OCI-LY1 (cell line): ENCODE measurements around the gene CAMK2A.

Experiments used
- H2AFZ ChIP-seq: fragments of 200-600 bp; sonication (generic), shearing (Covaris generic); 2 replicates; pipeline ENCODE4 v1.6.0; 2014; ENCODE audit warnings: antibody characterized with exemption, mild to moderate bottlenecking, low read length
- H3F3A ChIP-seq: fragments of 200-600 bp; sonication (generic), shearing (Covaris generic); 2 replicates; pipeline ENCODE4 v1.6.0; 2014; ENCODE audit warnings: mild to moderate bottlenecking, antibody characterized with exemption, low read length, moderate library complexity; ENCODE audit not compliant: insufficient read depth
- H3K27ac ChIP-seq: fragments of 200-600 bp; sonication (generic); 2 replicates; pipeline ENCODE4 v1.5.1; 2014; ENCODE audit warnings: low read length, mixed run types, mild to moderate bottlenecking, low read depth; ENCODE audit not compliant: poor library complexity, severe bottlenecking
- H3K27me3 ChIP-seq: fragments of 200-600 bp; sonication (generic); 2 replicates; pipeline ENCODE4 v1.6.0; 2014; ENCODE audit warnings: antibody characterized with exemption, mild to moderate bottlenecking, low read length, moderate library complexity; ENCODE audit not compliant: insufficient read depth
- H3K36me3 ChIP-seq: fragments of 200-600 bp; sonication (generic); 2 replicates; pipeline ENCODE4 v1.6.1; 2014; ENCODE audit warnings: mild to moderate bottlenecking, antibody characterized with exemption, low read length, moderate library complexity, mixed read lengths; ENCODE audit not compliant: insufficient read depth
- H3K4me1 ChIP-seq: fragments of 200-600 bp; sonication (generic); 2 replicates; pipeline ENCODE4 v1.5.1; 2014; ENCODE audit warnings: mild to moderate bottlenecking, low read length, moderate library complexity; ENCODE audit not compliant: insufficient read depth, severe bottlenecking
- H3K4me2 ChIP-seq: fragments of 200-600 bp; sonication (generic), shearing (Covaris generic); 2 replicates; pipeline ENCODE4 v1.6.1; 2014; ENCODE audit warnings: low read length
- H3K4me3 ChIP-seq: fragments of 200-600 bp; sonication (generic); 2 replicates; pipeline ENCODE4 v1.5.1; 2014; ENCODE audit warnings: low read length, low read depth, mild to moderate bottlenecking, mixed read lengths; ENCODE audit not compliant: poor library complexity, severe bottlenecking
- H3K79me2 ChIP-seq: fragments of 200-600 bp; shearing (Covaris generic); 2 replicates; pipeline ENCODE4 v1.6.1; 2016; ENCODE audit warnings: mixed run types, low read length, mixed read lengths; ENCODE audit not compliant: insufficient read depth
- H3K9ac ChIP-seq: fragments of 200-600 bp; sonication (generic), shearing (Covaris generic); 2 replicates; pipeline ENCODE4 v1.6.1; 2014; ENCODE audit warnings: mild to moderate bottlenecking, low read length, mixed read lengths
- H3K9me2 ChIP-seq: fragments of 200-600 bp; sonication (generic), shearing (Covaris generic); 2 replicates; pipeline ENCODE4 v1.6.1; 2014; ENCODE audit warnings: low read depth, mild to moderate bottlenecking, low read length, mixed read lengths
- H3K9me3 ChIP-seq: fragments of 200-600 bp; shearing (Covaris generic); 2 replicates; pipeline ENCODE4 v1.6.1; 2014; ENCODE audit warnings: low read length, mixed read lengths
- H4K20me1 ChIP-seq: fragments of 200-600 bp; sonication (generic), shearing (Covaris generic); 2 replicates; pipeline ENCODE4 v1.6.0; 2016; ENCODE audit warnings: mild to moderate bottlenecking, low read length; ENCODE audit not compliant: insufficient read depth
- EZH2 ChIP-seq: fragments of 200-600 bp; sonication (generic), shearing (Covaris generic); IDR thresholded peaks from 2 replicates; pipeline ENCODE4 v1.8.0; 2017; ENCODE audit warnings: borderline replicate concordance, mixed run types, mild to moderate bottlenecking, antibody characterized with exemption, low read length, moderate library complexity, mixed read lengths
- TF ChIP-seq, protein P1 (sequence below): fragments of 200-600 bp; sonication (generic), shearing (Covaris generic); IDR thresholded peaks from 2 replicates; pipeline ENCODE4 v1.5.1; 2017; ENCODE audit warnings: mild to moderate bottlenecking, antibody characterized with exemption, low read length, moderate library complexity, mixed read lengths

Gene CAMK2A

GRCh38 chr5:150253416-150254208 is 36.0 kb downstream of the CAMK2A start:
- H4K20me1 ChIP-seq: no peaks in the 10 kb centered on the region
- no peaks in the 10 kb centered on the region; the same call in 1 of the 2 replicates for H3K27me3 ChIP-seq
- H3K4me2 ChIP-seq: no peak overlapping the region

DNA sequence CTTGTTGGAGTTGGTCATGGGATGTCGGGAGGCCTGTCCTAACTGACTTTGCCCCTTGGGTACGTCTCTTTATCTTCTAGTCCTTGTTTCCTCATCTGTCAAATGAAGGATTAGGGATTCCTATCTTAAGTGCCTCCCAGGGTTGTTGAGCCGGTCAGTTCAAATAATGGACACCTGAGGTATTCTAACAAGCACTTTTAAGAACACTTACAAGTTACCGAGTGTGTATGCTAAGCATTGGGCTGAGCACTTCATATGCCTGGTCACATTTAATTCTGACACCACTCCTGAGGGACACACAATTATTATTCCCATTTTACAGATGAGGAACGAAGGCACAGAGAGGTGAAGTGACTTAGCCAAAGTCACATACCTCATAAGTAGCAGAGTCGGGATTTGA is 37.1 kb downstream of the CAMK2A start:
- H3K9me3 ChIP-seq: no peaks in the 10 kb centered on the region
- H2AFZ ChIP-seq: no peak overlapping the region
- H3K4me1 ChIP-seq: no peaks in the 10 kb centered on the region
- no peaks in the 10 kb centered on the region for H4K20me1 ChIP-seq
- no peak overlapping the region for H3K4me2 ChIP-seq
- TF ChIP-seq EZH2: no peak
- TF ChIP-seq, protein P1, sequence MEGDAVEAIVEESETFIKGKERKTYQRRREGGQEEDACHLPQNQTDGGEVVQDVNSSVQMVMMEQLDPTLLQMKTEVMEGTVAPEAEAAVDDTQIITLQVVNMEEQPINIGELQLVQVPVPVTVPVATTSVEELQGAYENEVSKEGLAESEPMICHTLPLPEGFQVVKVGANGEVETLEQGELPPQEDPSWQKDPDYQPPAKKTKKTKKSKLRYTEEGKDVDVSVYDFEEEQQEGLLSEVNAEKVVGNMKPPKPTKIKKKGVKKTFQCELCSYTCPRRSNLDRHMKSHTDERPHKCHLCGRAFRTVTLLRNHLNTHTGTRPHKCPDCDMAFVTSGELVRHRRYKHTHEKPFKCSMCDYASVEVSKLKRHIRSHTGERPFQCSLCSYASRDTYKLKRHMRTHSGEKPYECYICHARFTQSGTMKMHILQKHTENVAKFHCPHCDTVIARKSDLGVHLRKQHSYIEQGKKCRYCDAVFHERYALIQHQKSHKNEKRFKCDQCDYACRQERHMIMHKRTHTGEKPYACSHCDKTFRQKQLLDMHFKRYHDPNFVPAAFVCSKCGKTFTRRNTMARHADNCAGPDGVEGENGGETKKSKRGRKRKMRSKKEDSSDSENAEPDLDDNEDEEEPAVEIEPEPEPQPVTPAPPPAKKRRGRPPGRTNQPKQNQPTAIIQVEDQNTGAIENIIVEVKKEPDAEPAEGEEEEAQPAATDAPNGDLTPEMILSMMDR: no peak
- no peak overlapping the region for H3K27ac ChIP-seq
- no peaks in the 10 kb centered on the region for H3K9me2 ChIP-seq
- no peak overlapping the region for H3K9ac ChIP-seq
- H3K79me2 ChIP-seq: no peaks in the 10 kb centered on the region
- no peaks in the 10 kb centered on the region for H3K36me3 ChIP-seq
- H3K27me3 ChIP-seq: no peaks in the 10 kb centered on the region; the same call in 1 of the 2 replicates
- H3K4me3 ChIP-seq: no peak overlapping the region
- H3F3A ChIP-seq: no peaks in the 10 kb centered on the region

More at GRCh38 chr5:150253416-150254208, 36.0 kb downstream of the CAMK2A start:
- H2AFZ ChIP-seq: no peak overlapping the region
- no peaks in the 10 kb centered on the region for H3K36me3 ChIP-seq
- no peaks in the 10 kb centered on the region for H3F3A ChIP-seq
- H3K9me2 ChIP-seq: no peaks in the 10 kb centered on the region
- no peaks in the 10 kb centered on the region for H3K79me2 ChIP-seq
- TF ChIP-seq, protein P1: no peak
- TF ChIP-seq EZH2: no peak
- H3K4me3 ChIP-seq: no peak overlapping the region
- H3K9me3 ChIP-seq: no peaks in the 10 kb centered on the region
- no peak overlapping the region for H3K27ac ChIP-seq
- H3K4me1 ChIP-seq: no peaks in the 10 kb centered on the region
- no peak overlapping the region for H3K9ac ChIP-seq

GRCh38 chr5:150251504-150251903 is 38.1 kb downstream of the CAMK2A start:
- no peaks in the 10 kb centered on the region for H3K9me3 ChIP-seq
- no peak overlapping the region for H3K27ac ChIP-seq
- H3K4me1 ChIP-seq: no peaks in the 10 kb centered on the region
- H3K9me2 ChIP-seq: no peaks in the 10 kb centered on the region
- H3K79me2 ChIP-seq: no peaks in the 10 kb centered on the region
- no peak overlapping the region for H3K4me2 ChIP-seq
- no peak overlapping the region for H3K4me3 ChIP-seq
- H3F3A ChIP-seq: no peaks in the 10 kb centered on the region
- no peaks in the 10 kb centered on the region for H4K20me1 ChIP-seq
- no peaks in the 10 kb centered on the region for H3K36me3 ChIP-seq
- no peak overlapping the region for H3K9ac ChIP-seq
- TF ChIP-seq EZH2: no peak
- H2AFZ ChIP-seq: no peak overlapping the region
- no peaks in the 10 kb centered on the region; the same call in 1 of the 2 replicates for H3K27me3 ChIP-seq

GRCh38 chr5:150249744-150250143 is 39.8 kb downstream of the CAMK2A start:
- no peaks in the 10 kb centered on the region for H3K79me2 ChIP-seq
- H3K27me3 ChIP-seq: no peaks in the 10 kb centered on the region; the same call in 1 of the 2 replicates
- no peaks in the 10 kb centered on the region for H3K4me1 ChIP-seq
- no peak overlapping the region for H3K9ac ChIP-seq
- H3K9me2 ChIP-seq: no peaks in the 10 kb centered on the region
- H3K36me3 ChIP-seq: no peaks in the 10 kb centered on the region
- H4K20me1 ChIP-seq: no peaks in the 10 kb centered on the region
- H3F3A ChIP-seq: no peaks in the 10 kb centered on the region
- no peak overlapping the region for H3K4me3 ChIP-seq
- H3K9me3 ChIP-seq: no peaks in the 10 kb centered on the region
- no peak overlapping the region for H3K4me2 ChIP-seq
- no peak for TF ChIP-seq EZH2
- TF ChIP-seq, protein P1: no peak
- no peak overlapping the region for H3K27ac ChIP-seq
- H2AFZ ChIP-seq: no peak overlapping the region
